Caco-2 (cell line): ENCODE results near the gene ARFGEF2. TPM values are rescaled to one million over a fixed set of nuclear protein-coding genes. Genes with fewer than 3 reads are reported as not detected.
"Not testable (repeated sequence)": the region's sequence is repeated elsewhere in the genome, so short reads cannot be mapped to it uniquely, and the experiment has no call there.

Experiments
- BruUV-seq: library from RNA; stranded (reverse); fragments of 400-500 nt; replicated peaks from 2 replicates; lab custom pipeline; 2021; lab: Mats Ljungman, UMichigan
- CTCF ChIA-PET: fragments of 300-600 bp; sonication (Branson Sonifier 250); formaldehyde crosslinking; loops from one replicate; lab custom pipeline; 2022; ENCODE audit warnings: antibody characterized with exemption; lab: Charles Lee
- POLR2A ChIA-PET: fragments of 300-600 bp; sonication (Branson Sonifier 250); formaldehyde crosslinking; loops from one replicate; lab custom pipeline; 2022; ENCODE audit warnings: antibody characterized with exemption; lab: Charles Lee
- DNase-seq, 2 experiments: peaks; one replicate each; pipeline versions ENCODE4 v3.0.0 to v3.0.0-alpha.2; 2020 to 2022
- H3K27me3 ChIP-seq: replicated peaks from 2 replicates; pipeline ENCODE4 v1.6.0; 2011; ENCODE audit warnings: low read length; ENCODE audit not compliant: control insufficient read depth, insufficient read depth
- H3K36me3 ChIP-seq: 2 replicates; pipeline ENCODE4 v1.5.1; 2011; ENCODE audit warnings: low read length; ENCODE audit not compliant: control insufficient read depth, insufficient read depth
- H3K4me1 ChIP-seq: fragments of 250-450 bp; sonication (Bioruptor Pico); 2 replicates; pipeline ENCODE4 v1.5.1; 2020; ENCODE audit warnings: mild to moderate bottlenecking
- H3K4me3 ChIP-seq: 2 replicates; pipeline ENCODE4 v1.5.1; 2011; ENCODE audit warnings: low read depth, mild to moderate bottlenecking, control low read depth, low read length
- H3K9me3 ChIP-seq: fragments of 250-450 bp; sonication (Bioruptor Pico); 2 replicates; pipeline ENCODE4 v1.5.1; 2020; ENCODE audit warnings: mild to moderate bottlenecking, moderate library complexity
- H3K27ac Mint-ChIP-seq: one replicate; pipeline ENCODE4 v1.8.0; 2022; ENCODE audit warnings: mixed read lengths; ENCODE audit not compliant: unreplicated experiment
- H3K27me3 Mint-ChIP-seq: one replicate; pipeline ENCODE4 v1.8.0; 2022; ENCODE audit warnings: mixed read lengths; ENCODE audit not compliant: insufficient read depth, unreplicated experiment
- H3K36me3 Mint-ChIP-seq: one replicate; pipeline ENCODE4 v1.8.0; 2022; ENCODE audit warnings: mild to moderate bottlenecking, mixed read lengths; ENCODE audit not compliant: insufficient read depth, unreplicated experiment
- H3K4me1 Mint-ChIP-seq: one replicate; pipeline ENCODE4 v1.8.0; 2022; ENCODE audit warnings: low read depth, mixed read lengths; ENCODE audit not compliant: unreplicated experiment
- H3K4me3 Mint-ChIP-seq: one replicate; pipeline ENCODE4 v1.8.0; 2022; ENCODE audit warnings: mild to moderate bottlenecking, moderate library complexity, mixed read lengths; ENCODE audit not compliant: unreplicated experiment
- H3K9me3 Mint-ChIP-seq: one replicate; pipeline ENCODE4 v1.8.0; 2022; ENCODE audit warnings: mixed read lengths; ENCODE audit not compliant: unreplicated experiment
- intact Hi-C: fragments of 100-400 bp; cut with micrococcal nuclease; formaldehyde crosslinking; loops from one replicate; pipeline ENCODE4 v1.10.0; 2022; ENCODE audit not compliant: unreplicated experiment
- total RNA-seq: library from RNA; stranded (reverse); gene quantifications from 2 replicates; pipeline ENCODE4 v1.2.3, GENCODE V29; 2022
- TF ChIP-seq, protein P1 (sequence below), 2 experiments: fragments of 200-600 bp in 1 of 2; IDR thresholded peaks; 1 replicate in 1 of 2; 2 replicates in 1 of 2; pipeline versions ENCODE4 v1.5.1 to v1.8.0; 2011 to 2022; ENCODE audit warnings: antibody characterized with exemption in 1 of 2, control low read depth in 1 of 2, inconsistent platforms in 1 of 2, low read depth in 1 of 2, low read length in 1 of 2, mild to moderate bottlenecking in 1 of 2, moderate library complexity in 1 of 2; ENCODE audit not compliant: insufficient read depth in 1 of 2, severe bottlenecking in 1 of 2, unreplicated experiment in 1 of 2

ARFGEF2 gene
- total RNA-seq, 1 experiment from 2014 or later = 78.8 TPM

DNA sequence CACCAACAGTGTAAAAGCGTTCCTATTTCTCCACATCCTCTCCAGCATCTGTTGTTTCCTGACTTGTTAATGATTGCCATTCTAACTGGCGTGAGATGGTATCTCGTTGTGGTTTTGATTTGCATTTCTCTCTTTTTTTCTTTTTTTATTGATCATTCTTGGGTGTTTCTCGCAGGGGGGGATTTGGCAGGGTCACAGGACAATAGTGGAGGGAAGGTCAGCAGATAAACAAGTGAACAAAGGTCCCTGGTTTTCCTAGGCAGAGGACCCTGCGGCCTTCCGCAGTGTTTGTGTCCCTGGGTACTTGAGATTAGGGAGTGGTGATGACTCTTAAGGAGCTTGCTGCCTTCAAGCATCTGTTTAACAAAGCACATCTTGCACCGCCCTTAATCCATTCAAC is 13.5 kb downstream of the ARFGEF2 start:
- POLR2A ChIA-PET, H3K4me1 ChIP-seq, BruUV-seq, H3K27me3 Mint-ChIP-seq, H3K36me3 ChIP-seq, H3K9me3 Mint-ChIP-seq, H3K27ac Mint-ChIP-seq, DNase-seq, H3K4me3 ChIP-seq, H3K4me1 Mint-ChIP-seq, H3K27me3 ChIP-seq, H3K4me3 Mint-ChIP-seq, intact Hi-C loops, H3K9me3 ChIP-seq, CTCF ChIA-PET: not testable (repeated sequence)
- H3K36me3 Mint-ChIP-seq = peaks cover 18% of the 10 kb centered on the region

DNA sequence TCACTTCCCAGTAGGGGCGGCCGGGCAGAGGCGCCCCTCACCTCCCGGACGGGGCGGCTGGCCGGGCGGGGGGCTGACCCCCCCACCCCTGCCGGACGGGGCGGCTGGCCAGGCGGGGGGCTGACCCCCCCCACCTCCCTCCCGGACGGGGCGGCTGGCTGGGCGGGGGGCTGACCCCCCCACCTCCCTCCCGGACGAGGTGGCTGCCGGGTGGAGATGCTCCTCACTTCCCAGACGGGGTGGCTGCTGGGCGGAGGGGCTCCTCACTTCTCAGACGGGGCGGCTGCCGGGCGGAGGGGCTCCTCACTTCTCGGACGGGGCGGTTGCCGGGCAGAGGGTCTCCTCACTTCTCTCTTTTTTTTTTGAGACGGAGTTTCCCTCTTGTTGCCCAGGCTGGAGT is 14.7 kb downstream of the ARFGEF2 start:
- CTCF ChIA-PET, H3K4me3 ChIP-seq, H3K9me3 ChIP-seq, intact Hi-C loops, DNase-seq, POLR2A ChIA-PET, H3K27me3 Mint-ChIP-seq, H3K4me1 Mint-ChIP-seq, H3K36me3 ChIP-seq, H3K9me3 Mint-ChIP-seq, H3K4me1 ChIP-seq, H3K4me3 Mint-ChIP-seq, H3K27ac Mint-ChIP-seq, BruUV-seq, H3K27me3 ChIP-seq: not testable (repeated sequence)
- H3K36me3 Mint-ChIP-seq = peaks cover 18% of the 10 kb centered on the region

DNA sequence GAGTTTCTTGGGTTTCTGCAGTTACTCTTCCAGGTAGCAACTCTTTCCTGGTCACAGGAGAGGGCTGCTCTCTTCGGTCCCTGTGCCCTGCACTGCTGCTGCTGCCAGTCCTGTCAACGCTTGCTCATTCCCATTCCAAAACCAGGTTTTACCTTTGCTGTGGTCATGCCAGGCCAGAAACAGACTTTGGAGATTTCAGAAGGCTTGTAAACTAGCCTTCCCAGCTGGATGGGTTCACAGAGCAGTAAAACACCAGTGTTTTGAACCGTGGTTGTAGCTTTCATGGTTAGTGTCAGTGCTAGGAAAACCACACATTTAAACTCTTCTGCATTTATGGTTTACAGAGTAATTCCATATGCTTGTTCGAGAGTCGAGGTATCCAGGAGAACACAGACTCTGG is 16.2 kb downstream of the ARFGEF2 start:
- Mint-ChIP-seq H3K4me1 (no peaks in the 10 kb centered on the region), H3K4me3 (no peak overlapping the region), H3K27me3 (no peaks in the 10 kb centered on the region), H3K36me3 (peaks cover 29% of the 10 kb centered on the region), H3K9me3 (no peaks in the 10 kb centered on the region), H3K27ac (peak overlapping the region; percentile 13)
- intact Hi-C loops = no loop called here
- no peak overlapping the region for H3K4me3 ChIP-seq
- H3K9me3 ChIP-seq = no peaks in the 10 kb centered on the region
- ChIA-PET POLR2A (no interaction called here), CTCF (no interaction called here)
- H3K36me3 ChIP-seq = peaks cover 4% of the 10 kb centered on the region; the same call in 1 of the 2 replicates
- DNase-seq = no peak
- H3K4me1 ChIP-seq = no peaks in the 10 kb centered on the region
- TF ChIP-seq, protein P1, sequence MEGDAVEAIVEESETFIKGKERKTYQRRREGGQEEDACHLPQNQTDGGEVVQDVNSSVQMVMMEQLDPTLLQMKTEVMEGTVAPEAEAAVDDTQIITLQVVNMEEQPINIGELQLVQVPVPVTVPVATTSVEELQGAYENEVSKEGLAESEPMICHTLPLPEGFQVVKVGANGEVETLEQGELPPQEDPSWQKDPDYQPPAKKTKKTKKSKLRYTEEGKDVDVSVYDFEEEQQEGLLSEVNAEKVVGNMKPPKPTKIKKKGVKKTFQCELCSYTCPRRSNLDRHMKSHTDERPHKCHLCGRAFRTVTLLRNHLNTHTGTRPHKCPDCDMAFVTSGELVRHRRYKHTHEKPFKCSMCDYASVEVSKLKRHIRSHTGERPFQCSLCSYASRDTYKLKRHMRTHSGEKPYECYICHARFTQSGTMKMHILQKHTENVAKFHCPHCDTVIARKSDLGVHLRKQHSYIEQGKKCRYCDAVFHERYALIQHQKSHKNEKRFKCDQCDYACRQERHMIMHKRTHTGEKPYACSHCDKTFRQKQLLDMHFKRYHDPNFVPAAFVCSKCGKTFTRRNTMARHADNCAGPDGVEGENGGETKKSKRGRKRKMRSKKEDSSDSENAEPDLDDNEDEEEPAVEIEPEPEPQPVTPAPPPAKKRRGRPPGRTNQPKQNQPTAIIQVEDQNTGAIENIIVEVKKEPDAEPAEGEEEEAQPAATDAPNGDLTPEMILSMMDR (IDR thresholded peaks at IDR 0.05; ENCODE audit: insufficient read depth in 1 of 2, low read depth in 1 of 2, low read length in 1 of 2, severe bottlenecking in 1 of 2, unreplicated experiment in 1 of 2) = no peak
- no TSS peak for BruUV-seq
- H3K27me3 ChIP-seq = no peaks in the 10 kb centered on the region

DNA sequence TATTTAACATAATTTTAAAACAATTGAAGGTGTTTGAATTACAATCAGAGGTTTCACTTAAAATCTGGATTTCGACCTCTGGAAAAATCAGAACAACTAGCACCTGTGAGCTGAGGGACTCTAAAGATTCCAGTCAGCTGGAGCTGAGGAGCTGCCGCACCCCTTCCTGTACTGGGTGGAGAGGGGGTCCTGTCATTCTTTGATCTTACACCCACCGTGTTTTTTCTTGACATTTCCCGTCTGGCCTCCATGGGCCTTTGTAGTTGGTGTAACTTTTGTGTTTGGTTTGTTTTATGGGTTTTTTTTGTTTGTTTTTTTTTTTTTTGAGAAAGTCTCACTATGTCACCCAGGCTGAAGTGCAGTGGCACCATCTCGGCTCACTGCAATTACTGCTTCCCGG is 17.2 kb downstream of the ARFGEF2 start:
- Mint-ChIP-seq H3K4me3 (no peak overlapping the region), H3K36me3 (peaks cover 39% of the 10 kb centered on the region), H3K27me3 (no peaks in the 10 kb centered on the region), H3K4me1 (no peaks in the 10 kb centered on the region), H3K9me3 (no peaks in the 10 kb centered on the region), H3K27ac (no peak overlapping the region)
- peaks cover 4% of the 10 kb centered on the region; the same call in 1 of the 2 replicates for H3K36me3 ChIP-seq
- no peaks in the 10 kb centered on the region for H3K4me1 ChIP-seq
- H3K9me3 ChIP-seq = no peaks in the 10 kb centered on the region
- TF ChIP-seq, protein P1 (IDR thresholded peaks at IDR 0.05; ENCODE audit: insufficient read depth in 1 of 2, low read depth in 1 of 2, low read length in 1 of 2, severe bottlenecking in 1 of 2, unreplicated experiment in 1 of 2) = no peak
- H3K27me3 ChIP-seq = no peaks in the 10 kb centered on the region
- no peak overlapping the region for H3K4me3 ChIP-seq
- BruUV-seq = no TSS peak
- intact Hi-C loops = no loop called here
- DNase-seq = no peak
- CTCF ChIA-PET = no interaction called here
- POLR2A ChIA-PET = no interaction called here
